ENCODE results near the gene BABAM2. TPM values are rescaled to one million over a fixed set of nuclear protein-coding genes. Genes with fewer than 3 reads are reported as not detected.

Gene BABAM2
- total RNA-seq, 1 donor from 2014 or later = 35.3 TPM

- Histone ChIP-seq H3K36me3 (ENCODE audit: control insufficient read depth, insufficient read depth, low read length) (no peaks in the 10 kb centered on the region), H3K27me3 (ENCODE audit: control insufficient read depth, insufficient read depth, low read length) (no peaks in the 10 kb centered on the region), H3K4me3 (ENCODE audit: low read depth, low read length) (no peak overlapping the region)
- DNase-seq (ENCODE audit: low read depth) = no peak
- TF ChIP-seq CTCF (IDR thresholded peaks at IDR 0.05; ENCODE audit: insufficient read depth, low read length, poor library complexity, severe bottlenecking) = no peak
These were observed 455.1 kb downstream of the BABAM2 start for GRCh38 chr2:28345619-28346018.

DNA sequence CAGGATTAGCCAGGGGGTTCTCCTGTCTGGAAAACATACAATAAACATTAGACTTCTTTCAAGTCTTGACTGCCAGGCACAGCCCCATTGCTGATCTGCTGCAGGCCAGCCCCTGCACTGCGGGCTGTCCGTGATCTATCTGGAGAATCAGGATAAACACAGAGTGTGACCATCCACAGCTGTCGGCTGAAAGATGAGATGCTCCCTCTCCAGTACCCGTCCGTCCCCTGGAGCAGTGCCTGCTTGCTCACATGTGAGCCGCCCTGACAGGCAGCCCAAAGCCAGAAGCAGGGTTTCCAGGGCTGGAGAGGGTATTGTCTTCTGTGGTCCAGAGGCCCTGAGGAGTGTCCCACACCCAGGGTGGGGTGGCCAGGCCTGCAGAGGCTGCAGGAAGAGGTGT lies 456.1 kb downstream of the BABAM2 start:
- Histone ChIP-seq H3K36me3 (ENCODE audit: control insufficient read depth, insufficient read depth, low read length) (no peaks in the 10 kb centered on the region), H3K27me3 (ENCODE audit: control insufficient read depth, insufficient read depth, low read length) (no peaks in the 10 kb centered on the region), H3K4me3 (ENCODE audit: low read depth, low read length) (no peak overlapping the region)
- TF ChIP-seq CTCF (IDR thresholded peaks at IDR 0.05; ENCODE audit: insufficient read depth, low read length, poor library complexity, severe bottlenecking) = no peak
- DNase-seq (ENCODE audit: low read depth) = no peak

- no peak for TF ChIP-seq CTCF (IDR thresholded peaks at IDR 0.05; ENCODE audit: insufficient read depth, low read length, poor library complexity, severe bottlenecking)
- DNase-seq (ENCODE audit: low read depth) = no peak
- Histone ChIP-seq H3K27me3 (ENCODE audit: control insufficient read depth, insufficient read depth, low read length) (no peaks in the 10 kb centered on the region), H3K4me3 (ENCODE audit: low read depth, low read length) (no peak overlapping the region), H3K36me3 (ENCODE audit: control insufficient read depth, insufficient read depth, low read length) (no peaks in the 10 kb centered on the region)
These were observed 456.7 kb downstream of the BABAM2 start for GRCh38 chr2:28347193-28347592.

- Histone ChIP-seq H3K36me3 (ENCODE audit: control insufficient read depth, insufficient read depth, low read length) (no peaks in the 10 kb centered on the region), H3K4me3 (ENCODE audit: low read depth, low read length) (no peak overlapping the region), H3K27me3 (ENCODE audit: control insufficient read depth, insufficient read depth, low read length) (no peaks in the 10 kb centered on the region)
- no peak for TF ChIP-seq CTCF (IDR thresholded peaks at IDR 0.05; ENCODE audit: insufficient read depth, low read length, poor library complexity, severe bottlenecking)
- DNase-seq (ENCODE audit: low read depth) = no peak
These were observed 457.1 kb downstream of the BABAM2 start for GRCh38 chr2:28347596-28347995.

DNA sequence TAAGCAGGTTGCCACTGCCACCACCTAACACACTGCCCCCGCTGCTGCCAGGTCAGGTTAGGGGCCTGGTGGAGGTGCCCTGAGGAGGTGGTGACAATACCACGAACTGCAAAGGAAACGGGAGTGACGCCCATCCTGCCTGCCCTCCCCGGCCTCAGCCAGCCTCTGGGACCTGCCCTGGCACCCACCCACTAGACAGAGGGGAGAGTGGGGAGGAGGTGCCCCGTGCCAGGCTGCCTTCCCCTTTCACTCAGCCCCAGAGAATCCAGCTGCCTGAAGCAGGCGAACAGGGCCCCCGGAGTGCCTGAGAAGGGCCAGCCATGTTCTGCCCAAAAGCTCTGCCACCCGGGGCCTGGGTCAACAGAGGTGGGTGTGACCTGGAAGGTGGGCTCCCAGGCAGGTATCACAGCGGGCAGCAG lies 457.6 kb downstream of the BABAM2 start:
- H3K36me3 ChIP-seq (ENCODE audit: control insufficient read depth, insufficient read depth, low read length) = no peaks in the 10 kb centered on the region
- no peak for TF ChIP-seq CTCF (IDR thresholded peaks at IDR 0.05; ENCODE audit: insufficient read depth, low read length, poor library complexity, severe bottlenecking)
- no peak for DNase-seq (ENCODE audit: low read depth)
- no peak overlapping the region for H3K4me3 ChIP-seq (ENCODE audit: low read depth, low read length)
- no peaks in the 10 kb centered on the region for H3K27me3 ChIP-seq (ENCODE audit: control insufficient read depth, insufficient read depth, low read length)

DNA sequence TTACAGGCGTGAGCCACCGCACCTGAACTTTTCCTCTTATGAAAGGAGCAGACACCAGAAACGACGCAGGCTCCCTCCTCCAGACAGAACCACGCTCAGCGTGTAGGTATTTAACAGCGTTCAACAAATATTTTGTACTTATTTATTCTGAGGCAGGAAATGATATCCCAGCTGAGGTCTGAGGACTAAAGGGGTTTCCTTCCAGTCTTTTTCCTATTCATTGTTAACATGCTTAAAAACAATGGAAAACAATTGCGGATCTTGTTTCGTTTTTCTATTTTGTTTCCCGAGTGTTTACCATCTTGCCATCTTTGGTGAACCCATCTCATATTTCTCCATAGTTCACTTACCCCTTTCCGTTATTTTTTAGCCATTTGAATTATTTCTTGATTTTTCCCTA lies 458.4 kb downstream of the BABAM2 start:
- Histone ChIP-seq H3K36me3 (ENCODE audit: control insufficient read depth, insufficient read depth, low read length) (no peaks in the 10 kb centered on the region), H3K4me3 (ENCODE audit: low read depth, low read length) (no peak overlapping the region), H3K27me3 (ENCODE audit: control insufficient read depth, insufficient read depth, low read length) (no peaks in the 10 kb centered on the region)
- no peak for DNase-seq (ENCODE audit: low read depth)
- TF ChIP-seq CTCF (IDR thresholded peaks at IDR 0.05; ENCODE audit: insufficient read depth, low read length, poor library complexity, severe bottlenecking) = no peak
